ENCODE data around the gene RTN3.
A peak's percentile ranks its signal among the peaks of the same experiment; 100 is the strongest.

The RTN3 gene

GRCh38 chr11:63671322-63672155 is 9.8 kb upstream of the RTN3 start, which contains the start of gene ATL3:
TSS of gene ATL3 (minus strand) at chr11:63671376. CDS start at chr11:63671335, 41 bp downstream.
- no peak for TF ChIP-seq CTCF (conservative IDR thresholded peaks at IDR 0.05; ENCODE audit: control insufficient read depth, insufficient read depth, low read depth, low read length)
- peak; percentile 92 for DNase-seq (ENCODE audit: low read depth)
- H3K4me3 ChIP-seq (ENCODE audit: control insufficient read depth, low read depth, low read length) = peak within 1 kb of the TSS; percentile 78

GRCh38 chr11:63672156-63672463 is 9.2 kb upstream of the RTN3 start:
- no peak for DNase-seq (ENCODE audit: low read depth)
- no peak overlapping the region for H3K4me3 ChIP-seq (ENCODE audit: control insufficient read depth, low read depth, low read length)

GRCh38 chr11:63672936-63673539 is 8.3 kb upstream of the RTN3 start:
- peak; percentile 64 for DNase-seq (ENCODE audit: low read depth)
- no peak for TF ChIP-seq CTCF (conservative IDR thresholded peaks at IDR 0.05; ENCODE audit: control insufficient read depth, insufficient read depth, low read depth, low read length)
- no peak overlapping the region for H3K4me3 ChIP-seq (ENCODE audit: control insufficient read depth, low read depth, low read length)

More at GRCh38 chr11:63672156-63672463, 9.2 kb upstream of the RTN3 start:
- TF ChIP-seq CTCF (conservative IDR thresholded peaks at IDR 0.05; ENCODE audit: control insufficient read depth, insufficient read depth, low read depth, low read length) = no peak

GRCh38 chr11:63673579-63673978 is 7.7 kb upstream of the RTN3 start:
- DNase-seq (ENCODE audit: low read depth) = peak; percentile 71
- H3K4me3 ChIP-seq (ENCODE audit: control insufficient read depth, low read depth, low read length) = no peak overlapping the region
- TF ChIP-seq CTCF (conservative IDR thresholded peaks at IDR 0.05; ENCODE audit: control insufficient read depth, insufficient read depth, low read depth, low read length) = no peak

- peak; percentile 44 for DNase-seq (ENCODE audit: low read depth)
- H3K4me3 ChIP-seq (ENCODE audit: control insufficient read depth, low read depth, low read length) = peak overlapping the region; percentile 53
- no peak for TF ChIP-seq CTCF (conservative IDR thresholded peaks at IDR 0.05; ENCODE audit: control insufficient read depth, insufficient read depth, low read depth, low read length)
Observed at GRCh38 chr11:63680834-63681320, 423 bp upstream of the RTN3 start.

- peak; percentile 16 for DNase-seq (ENCODE audit: low read depth)
- peak overlapping the region; percentile 95 for H3K4me3 ChIP-seq (ENCODE audit: control insufficient read depth, low read depth, low read length)
- no peak for TF ChIP-seq CTCF (conservative IDR thresholded peaks at IDR 0.05; ENCODE audit: control insufficient read depth, insufficient read depth, low read depth, low read length)
Observed at GRCh38 chr11:63682066-63683021, 1.0 kb downstream of the RTN3 start.
